ENCODE data around the gene CNKSR1.
"Not testable (repeated sequence)": the region's sequence is repeated elsewhere in the genome, so short reads cannot be mapped to it uniquely, and the experiment has no call there.

CNKSR1 gene

GRCh38 chr1:26184883-26185282 lies 7.6 kb downstream of the CNKSR1 start:
- DNase-seq, result no peak

DNA sequence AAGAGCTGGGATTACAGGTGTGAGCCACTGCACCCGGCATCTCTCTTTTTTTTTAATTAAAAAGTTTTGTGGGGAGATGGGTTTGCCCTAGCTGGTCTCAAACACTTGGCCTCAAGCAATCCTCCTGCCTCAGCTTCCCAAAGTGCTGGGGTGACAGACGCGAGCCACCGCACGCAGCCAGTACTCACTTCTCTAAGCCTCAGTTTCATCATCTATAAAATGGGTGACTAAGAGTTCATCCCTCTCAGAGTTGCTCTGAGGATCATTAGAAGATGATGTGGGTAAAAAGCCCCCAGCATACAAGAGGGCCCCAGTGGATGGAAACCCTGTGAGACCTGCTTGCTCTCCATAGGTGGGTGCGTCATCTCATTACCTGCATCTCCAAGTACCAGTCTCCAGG lies 10.6 kb downstream of the CNKSR1 start:
- no peak for DNase-seq

- no peak for DNase-seq
Measured at GRCh38 chr1:26188477-26188876, 11.2 kb downstream of the CNKSR1 start.

- DNase-seq, result no peak
Measured at GRCh38 chr1:26189331-26189730, 12.0 kb downstream of the CNKSR1 start.

GRCh38 chr1:26189751-26190275 lies 12.5 kb downstream of the CNKSR1 start:
- DNase-seq, result no peak

DNA sequence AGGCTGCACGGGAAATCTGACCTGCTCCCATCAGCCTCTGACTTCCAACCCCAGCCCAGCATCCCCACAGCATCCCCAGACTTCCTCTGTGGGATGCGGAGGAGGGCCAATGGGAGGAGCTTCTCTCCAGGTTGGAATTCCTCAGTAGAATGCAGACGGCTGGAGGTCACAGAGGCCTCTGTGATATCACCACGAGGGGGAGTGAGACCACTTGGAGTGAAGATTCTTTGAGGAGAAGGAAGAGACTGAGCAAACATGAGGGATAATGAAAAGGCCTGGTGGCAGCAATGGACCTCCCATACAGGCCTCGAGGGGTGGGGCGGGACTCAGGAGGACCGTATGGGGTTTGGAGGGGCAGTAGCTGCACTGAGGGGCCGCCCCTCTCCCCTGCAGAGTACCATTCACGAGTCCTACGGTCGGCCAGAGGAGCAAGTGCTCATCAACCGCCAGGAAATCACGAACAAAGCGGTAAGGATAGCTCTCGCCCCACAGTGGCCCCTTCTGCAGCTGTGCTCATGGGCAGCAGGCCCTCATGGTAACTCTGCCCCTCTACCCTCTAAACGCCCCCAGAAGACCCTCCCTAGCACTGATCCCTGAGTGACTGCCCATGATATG lies 13.2 kb downstream of the CNKSR1 start, which contains the start of gene CATSPER4:
Gene CATSPER4, plus strand, starts transcription at position 230 of the 615 bp plus-strand sequence. Its CDS starts 26 bp downstream, at position 256.
- no peak for DNase-seq

DNA sequence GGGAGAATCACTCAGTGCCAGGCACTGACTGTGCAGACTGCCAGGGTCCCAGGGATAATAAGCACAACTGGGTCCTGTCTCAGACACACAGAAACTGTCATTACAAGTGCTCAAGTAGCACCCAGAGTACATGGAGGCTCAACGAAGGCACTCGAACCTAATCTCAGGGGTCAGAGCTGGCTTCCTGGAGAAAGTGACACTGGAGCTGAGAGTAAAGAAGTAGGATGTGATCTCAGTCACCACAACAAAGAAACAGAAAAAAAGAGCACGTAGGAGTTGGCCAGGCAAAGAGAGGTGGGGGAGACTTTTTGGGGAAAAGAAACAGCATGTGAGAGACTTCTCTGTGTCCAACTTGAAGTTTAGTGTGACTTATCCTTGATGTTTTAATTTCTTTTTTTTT lies 14.4 kb downstream of the CNKSR1 start:
- DNase-seq, result no peak

DNA sequence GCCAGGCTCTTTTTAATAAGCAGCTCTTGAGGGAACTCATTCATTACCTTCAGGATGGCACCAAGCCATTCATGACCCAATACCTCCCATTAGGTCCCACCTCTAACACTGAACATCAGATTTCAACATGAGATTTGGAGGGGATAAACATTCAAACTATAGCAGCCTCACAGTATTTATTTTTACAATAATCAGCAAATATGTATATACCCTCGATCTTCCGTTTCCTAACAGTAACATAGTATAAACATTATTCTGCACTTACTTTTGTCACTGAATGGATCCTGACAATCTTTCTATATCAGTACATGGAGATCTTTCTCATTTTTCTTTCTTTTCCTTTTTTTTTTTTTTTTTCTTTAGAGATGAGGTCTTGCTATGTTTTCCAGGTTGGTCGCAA lies 18.5 kb downstream of the CNKSR1 start:
- DNase-seq, result no peak

- DNase-seq, result no peak
Measured at GRCh38 chr1:26197301-26197700, 20.0 kb downstream of the CNKSR1 start.

DNA sequence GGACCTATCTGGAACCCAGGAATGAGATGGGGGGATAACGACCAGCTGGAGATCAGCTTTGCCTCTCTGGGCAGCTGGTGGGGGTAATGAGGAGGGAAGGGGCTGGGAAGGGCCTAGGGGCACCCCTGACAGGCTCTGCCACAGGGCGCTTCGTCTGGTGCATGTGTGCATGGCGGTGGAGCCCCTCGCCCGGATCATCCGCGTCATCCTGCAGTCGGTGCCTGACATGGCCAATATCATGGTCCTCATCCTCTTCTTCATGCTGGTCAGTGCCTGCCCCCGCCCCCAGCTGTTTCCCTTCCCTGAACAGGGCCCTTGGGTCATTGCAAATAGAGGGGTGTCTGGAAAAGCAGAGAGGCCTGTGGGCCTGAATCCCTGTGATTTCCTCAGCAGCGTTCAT lies 20.5 kb downstream of the CNKSR1 start:
- no peak for DNase-seq

GRCh38 chr1:26200413-26200812 lies 23.1 kb downstream of the CNKSR1 start:
- no peak for DNase-seq

DNA sequence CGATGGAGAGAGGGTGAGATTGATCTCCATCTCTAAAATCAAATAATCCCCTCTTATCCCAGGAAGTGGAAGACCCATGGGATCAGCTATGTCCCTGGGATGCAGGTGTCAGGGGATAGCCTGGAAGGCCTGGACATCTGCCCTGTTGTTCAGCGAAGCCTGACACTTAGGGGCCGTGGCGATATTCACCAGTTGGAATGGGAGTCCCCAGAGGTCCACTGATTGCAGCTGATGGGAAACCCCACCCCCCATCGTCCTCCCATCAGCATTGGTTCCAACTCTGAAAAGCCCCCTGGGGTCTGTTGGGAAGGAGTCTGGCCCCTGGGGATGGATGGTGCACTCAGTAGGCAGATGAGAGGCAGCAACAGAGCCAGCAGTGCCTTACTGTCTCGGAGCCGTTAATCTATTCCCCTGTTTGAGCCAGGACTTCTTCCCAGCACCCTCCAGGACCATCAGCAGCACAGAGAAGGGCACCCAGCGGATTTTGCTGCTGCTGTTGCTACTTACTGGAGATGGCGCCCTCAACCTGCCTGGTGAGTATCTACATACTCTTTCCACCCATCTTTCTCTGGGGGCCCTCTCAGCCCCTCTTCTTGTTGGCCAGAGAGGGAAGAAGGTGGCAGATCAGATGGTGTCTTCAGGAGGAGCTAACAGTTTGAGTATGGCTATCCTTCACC lies 26.5 kb downstream of the CNKSR1 start:
- no peak for DNase-seq

DNA sequence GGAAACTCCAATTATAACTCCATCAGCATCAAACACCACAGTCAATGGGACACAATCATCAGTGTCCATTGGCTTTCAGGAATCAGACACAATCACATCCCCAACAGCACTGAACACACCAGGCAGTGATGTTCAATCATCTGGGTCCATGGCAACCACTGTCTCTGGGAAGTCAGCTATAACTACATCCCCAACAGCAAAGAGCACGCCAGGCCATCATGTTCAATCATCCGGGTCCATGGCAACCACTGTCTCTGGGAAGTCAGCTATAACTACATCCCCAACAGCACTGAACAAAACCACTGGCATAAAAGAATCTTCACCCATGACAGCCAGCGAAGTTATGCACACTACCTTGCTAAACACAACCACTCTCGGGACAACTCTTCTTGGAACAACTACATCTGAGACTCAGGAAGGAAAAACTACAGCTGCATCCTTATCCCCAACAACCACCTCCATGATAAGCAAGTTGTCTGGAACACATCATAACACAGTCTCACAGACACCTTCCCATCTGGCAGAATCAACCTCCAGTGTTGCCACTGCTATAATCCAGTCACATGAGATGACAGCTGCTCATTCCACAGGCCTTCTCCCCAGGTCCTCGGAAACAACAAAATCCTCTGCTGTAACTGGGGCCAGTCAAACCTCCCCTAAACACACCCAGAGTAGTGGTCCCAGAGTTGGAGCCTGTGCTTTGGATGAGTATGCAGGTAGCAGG lies 33.0 kb downstream of the CNKSR1 start:
- no peak for DNase-seq

GRCh38 chr1:26212726-26213125 lies 35.4 kb downstream of the CNKSR1 start:
- no peak for DNase-seq

DNA sequence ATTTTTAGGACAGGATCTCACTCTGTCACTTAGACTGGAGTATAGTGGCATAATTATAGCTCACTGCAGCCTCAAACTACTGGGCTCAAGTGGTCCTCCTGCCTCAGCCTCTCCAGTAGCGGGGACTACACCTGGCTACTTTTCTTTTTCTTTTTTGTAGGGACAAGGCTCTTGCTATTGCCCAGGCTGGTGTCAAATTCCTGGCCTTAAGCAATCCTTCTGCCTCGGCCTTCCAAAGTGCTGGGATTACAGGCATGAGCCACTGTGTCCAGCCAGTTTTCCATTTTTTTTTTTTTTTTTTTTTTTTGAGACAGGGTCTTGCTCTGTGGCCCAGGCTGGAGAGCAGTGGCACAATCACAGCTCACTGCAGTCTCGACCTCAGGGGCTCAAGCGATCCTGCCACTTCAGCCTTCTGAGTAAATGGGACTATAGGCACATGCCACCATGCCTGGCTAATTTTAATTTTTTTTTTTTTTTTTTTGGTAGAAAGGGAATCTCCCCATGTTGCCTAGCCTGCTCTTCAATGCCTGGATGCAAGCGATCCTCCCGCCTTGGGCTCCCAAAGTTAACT lies 36.1 kb downstream of the CNKSR1 start:
- no peak for DNase-seq

DNA sequence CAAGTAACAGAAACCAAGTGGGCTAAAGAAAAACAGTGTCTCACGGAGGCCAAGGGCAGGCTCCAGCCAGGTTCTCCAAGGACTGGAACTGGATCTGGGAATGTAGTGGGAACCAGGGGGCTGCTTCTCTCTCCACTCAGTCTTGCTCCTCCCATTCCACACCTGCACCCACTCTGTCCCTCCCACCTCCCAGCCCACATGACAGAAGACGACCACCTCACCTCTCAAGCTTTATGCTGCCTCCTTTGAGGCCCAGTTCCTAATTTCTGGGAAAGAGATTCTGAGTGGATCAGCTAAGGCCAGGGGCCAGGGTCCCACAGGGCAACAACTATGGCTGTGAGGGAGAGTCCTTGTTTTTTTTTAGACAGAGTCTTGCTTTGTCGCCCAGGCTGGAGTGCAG lies 38.0 kb downstream of the CNKSR1 start:
- DNase-seq, result no peak

GRCh38 chr1:26218906-26219494 lies 41.7 kb downstream of the CNKSR1 start:
- no peak for DNase-seq

DNA sequence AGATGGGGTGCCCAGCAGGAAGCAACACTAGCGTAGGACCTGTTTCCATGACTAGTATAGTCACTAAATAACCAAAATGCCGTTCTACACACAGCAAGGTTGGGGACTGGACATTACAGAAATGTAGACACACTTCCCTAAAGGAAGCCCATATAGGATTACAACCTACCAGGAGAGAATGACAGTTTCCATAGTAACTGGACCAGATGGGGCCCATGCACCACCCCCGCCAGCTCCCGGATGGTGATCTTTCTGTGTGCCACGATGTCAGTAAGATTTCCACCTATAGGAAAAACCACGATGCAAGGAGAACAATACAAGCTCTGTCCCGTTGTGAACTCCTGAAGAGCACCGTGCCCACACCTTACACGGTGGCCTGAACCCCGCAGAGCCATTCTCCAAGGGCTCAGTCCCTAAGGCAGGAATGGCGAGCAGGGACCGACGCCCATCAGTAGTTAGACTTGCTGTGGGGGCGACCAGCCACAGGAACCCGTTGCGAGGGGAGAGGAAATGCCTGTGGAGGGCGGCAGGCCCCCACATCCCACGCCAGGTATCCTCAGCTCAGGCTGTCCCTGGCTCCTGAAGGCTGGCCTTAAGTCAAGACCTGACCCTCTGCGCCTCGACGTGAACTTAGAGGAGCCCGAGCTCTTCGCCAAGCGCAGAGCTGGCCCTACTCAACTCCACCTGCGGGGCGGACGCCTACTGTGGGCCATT lies 43.1 kb downstream of the CNKSR1 start:
- no peak for DNase-seq

- DNase-seq, result no peak
Measured at GRCh38 chr1:26221094-26221493, 43.8 kb downstream of the CNKSR1 start.

DNA sequence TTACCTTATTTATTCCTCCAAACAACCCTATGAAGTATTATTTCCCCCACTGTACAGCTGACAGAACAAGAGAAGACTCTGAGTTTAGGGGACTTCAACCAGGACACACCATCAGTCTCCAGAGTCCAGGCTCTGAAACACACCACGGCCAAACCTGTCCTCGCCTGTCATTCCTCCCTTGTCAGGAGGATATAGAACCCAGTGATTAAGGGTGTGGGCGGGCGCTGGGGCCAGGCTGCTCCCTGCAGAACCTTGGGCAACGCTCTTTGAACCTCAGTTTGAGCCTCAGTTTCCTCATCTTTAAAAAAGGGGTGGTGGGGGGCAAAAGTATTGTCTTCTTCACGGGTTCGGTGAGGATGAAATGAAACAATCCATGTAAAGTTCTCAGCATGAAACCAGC lies 47.3 kb downstream of the CNKSR1 start:
- no peak for DNase-seq

DNA sequence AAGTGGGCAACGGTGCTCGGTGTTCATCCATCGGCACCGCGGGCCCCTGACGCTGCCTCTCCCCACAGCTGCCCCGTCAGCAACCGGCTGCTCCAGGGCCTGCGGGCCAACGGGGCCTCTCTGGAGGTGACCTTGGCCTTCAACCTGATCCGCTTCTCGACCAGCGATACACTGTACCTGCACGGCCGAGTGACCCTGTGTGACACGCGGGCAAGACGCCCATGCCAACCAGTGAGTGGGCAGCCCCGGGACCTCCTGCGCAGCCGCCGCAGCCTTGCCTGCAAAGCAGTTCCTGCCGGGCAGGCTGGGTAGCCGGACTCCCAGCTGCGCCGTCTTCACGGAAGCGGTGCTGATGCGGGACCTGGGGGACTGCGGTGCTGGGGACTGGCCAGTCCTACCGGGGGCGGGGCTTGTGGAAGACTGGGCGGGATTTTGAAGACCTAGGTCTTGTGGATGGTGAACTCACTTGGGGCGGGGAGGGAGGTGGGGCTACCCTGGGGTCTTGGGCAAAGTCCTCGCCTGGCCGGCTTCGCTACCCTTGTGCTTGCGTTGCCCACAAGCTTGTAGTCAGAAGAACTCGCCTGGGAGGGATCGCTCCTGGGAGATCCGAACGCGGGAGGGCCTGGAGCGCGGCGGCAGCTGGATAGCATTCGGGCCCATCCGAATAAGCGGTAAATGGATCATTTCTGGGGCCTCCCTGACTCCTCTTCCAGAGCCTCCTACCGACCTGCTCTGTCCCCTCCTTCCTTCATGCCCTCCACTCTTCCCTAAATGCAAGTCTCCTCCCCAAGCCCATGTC lies 47.9 kb downstream of the CNKSR1 start:
- DNase-seq, result no peak

DNA sequence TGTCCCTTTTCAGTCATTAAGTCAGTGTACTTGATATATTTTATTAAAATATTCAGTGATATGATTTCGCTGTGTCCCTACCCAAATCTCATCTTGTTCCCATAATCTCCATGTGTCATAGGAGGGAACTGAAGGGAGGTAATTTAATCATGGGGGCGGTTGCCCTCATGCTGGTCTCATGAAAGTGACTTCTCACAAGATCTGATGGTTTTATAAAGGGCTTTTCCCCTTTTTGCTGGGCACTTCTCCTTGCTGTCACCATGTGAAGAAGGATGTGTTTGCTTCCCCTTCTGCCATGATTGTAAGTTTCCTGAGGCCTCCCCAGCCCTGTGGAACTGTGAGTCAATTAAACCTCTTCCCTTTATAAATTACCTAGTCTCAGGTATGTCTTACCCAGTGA lies 53.4 kb downstream of the CNKSR1 start:
- DNase-seq, result not testable (repeated sequence)
